Skin of body (tissue), 2 donors: ENCODE data around the gene STMN3. TPM values are rescaled to one million over a fixed set of nuclear protein-coding genes. Genes with fewer than 3 reads are reported as not detected.

Source experiments
- DNase-seq: peaks from one replicate; lab custom pipeline; 2025; lab: John Stamatoyannopoulos, UW
- total RNA-seq: library from RNA; depleted of rRNA; stranded (reverse); fragments of >200 nt; gene quantifications from one replicate; pipeline ENCODE4 v1.2.3, GENCODE V29; 2014

STMN3 gene
- 21.6 TPM for total RNA-seq

GRCh38 chr20:63653041-63653973, at the start of gene STMN3:
Gene STMN3 (minus strand): TSS chr20:63653424. CDS start chr20:63653345, 79 bp downstream.
- peak; percentile 82 for DNase-seq

- no peak for DNase-seq
Observed at GRCh38 chr20:63702036-63702665, 48.9 kb upstream of the STMN3 start.

DNA sequence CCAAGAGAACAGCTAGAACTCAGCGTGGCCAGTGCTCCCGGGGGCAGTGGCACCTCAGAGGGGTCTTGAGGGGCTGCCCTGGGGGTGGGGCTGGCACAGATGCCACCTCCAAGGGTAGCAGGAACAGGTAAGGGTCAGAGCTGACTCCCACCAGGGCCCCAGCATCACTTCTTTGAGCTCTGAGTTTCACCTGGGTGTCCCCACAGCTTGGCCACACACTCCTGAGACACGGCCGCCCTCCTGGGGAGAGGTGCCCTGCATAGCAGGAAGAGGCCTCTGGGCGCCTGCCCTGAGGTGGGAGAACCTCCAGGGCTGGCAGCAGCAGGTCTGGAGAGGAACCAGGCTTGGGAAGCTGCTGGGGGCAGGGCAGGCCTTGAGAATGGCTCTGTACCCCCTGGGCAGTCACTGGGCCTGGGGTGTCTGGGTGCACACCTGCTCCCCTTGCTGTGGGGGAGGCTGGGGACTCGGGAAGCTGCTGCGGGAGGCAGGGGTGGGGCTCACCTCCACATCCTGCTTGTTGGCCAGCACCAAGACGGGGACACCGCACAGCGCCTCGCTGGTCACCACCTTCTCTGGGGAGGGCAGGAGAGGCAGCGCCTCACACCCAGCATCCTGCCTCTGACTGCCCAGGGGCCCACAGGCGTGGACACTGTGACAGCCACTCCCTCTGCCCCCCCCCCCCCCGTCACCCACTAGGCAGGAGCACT, 48.3 kb upstream of the STMN3 start:
- no peak for DNase-seq

- no peak for DNase-seq
Observed at GRCh38 chr20:63701051-63701328, 47.8 kb upstream of the STMN3 start.

GRCh38 chr20:63700199-63701050, 47.2 kb upstream of the STMN3 start:
- DNase-seq: no peak

- DNase-seq: no peak
Observed at GRCh38 chr20:63699466-63700198, 46.4 kb upstream of the STMN3 start.

GRCh38 chr20:63698739-63699465, 45.7 kb upstream of the STMN3 start:
- DNase-seq: peak; percentile 30

DNA sequence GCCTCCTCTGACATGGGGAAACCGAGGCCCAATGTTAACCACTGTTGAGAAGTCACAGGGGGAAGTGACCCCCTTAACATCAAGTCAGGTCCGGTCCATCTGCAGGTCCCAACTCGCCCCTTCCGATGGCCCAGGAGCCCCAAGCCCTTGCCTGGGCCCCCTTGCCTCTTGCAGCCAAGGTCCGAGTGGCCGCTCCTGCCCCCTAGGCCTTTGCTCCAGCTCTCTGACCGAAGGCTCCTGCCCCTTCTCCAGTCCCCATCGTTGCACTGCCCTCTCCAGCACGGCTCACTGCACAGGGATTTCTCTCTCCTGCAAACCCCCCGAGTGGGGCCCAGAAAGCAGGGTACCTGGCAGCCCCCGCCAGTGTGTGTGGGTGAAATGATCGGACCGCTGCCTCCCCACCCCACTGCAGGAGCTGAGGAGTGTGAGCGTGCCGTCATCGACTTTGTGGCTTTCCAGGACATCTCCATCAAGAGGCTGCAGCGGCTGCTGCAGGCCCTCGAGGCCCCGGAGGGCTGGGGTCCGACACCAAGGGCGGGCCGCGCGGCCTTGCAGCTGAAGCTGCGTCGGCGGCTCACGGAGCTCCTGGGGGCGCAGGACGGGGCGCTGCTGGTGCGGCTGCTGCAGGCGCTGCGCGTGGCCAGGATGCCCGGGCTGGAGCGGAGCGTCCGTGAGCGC, 44.8 kb upstream of the STMN3 start:
- no peak for DNase-seq

DNA sequence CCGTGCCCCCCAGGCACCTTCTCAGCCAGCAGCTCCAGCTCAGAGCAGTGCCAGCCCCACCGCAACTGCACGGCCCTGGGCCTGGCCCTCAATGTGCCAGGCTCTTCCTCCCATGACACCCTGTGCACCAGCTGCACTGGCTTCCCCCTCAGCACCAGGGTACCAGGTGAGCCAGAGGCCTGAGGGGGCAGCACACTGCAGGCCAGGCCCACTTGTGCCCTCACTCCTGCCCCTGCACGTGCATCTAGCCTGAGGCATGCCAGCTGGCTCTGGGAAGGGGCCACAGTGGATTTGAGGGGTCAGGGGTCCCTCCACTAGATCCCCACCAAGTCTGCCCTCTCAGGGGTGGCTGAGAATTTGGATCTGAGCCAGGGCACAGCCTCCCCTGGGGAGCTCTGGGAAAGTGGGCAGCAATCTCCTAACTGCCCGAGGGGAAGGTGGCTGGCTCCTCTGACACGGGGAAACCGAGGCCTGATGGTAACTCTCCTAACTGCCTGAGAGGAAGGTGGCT, 44.2 kb upstream of the STMN3 start:
- DNase-seq: no peak

DNA sequence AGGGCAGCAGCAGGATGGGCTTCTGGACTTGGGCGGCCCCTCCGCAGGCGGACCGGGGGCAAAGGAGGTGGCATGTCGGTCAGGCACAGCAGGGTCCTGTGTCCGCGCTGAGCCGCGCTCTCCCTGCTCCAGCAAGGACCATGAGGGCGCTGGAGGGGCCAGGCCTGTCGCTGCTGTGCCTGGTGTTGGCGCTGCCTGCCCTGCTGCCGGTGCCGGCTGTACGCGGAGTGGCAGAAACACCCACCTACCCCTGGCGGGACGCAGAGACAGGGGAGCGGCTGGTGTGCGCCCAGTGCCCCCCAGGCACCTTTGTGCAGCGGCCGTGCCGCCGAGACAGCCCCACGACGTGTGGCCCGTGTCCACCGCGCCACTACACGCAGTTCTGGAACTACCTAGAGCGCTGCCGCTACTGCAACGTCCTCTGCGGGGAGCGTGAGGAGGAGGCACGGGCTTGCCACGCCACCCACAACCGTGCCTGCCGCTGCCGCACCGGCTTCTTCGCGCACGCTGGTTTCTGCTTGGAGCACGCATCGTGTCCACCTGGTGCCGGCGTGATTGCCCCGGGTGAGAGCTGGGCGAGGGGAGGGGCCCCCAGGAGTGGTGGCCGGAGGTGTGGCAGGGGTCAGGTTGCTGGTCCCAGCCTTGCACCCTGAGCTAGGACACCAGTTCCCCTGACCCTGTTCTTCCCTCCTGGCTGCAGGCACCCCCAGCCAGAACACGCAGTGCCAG, 43.6 kb upstream of the STMN3 start, which contains the start of gene TNFRSF6B:
TSS of gene TNFRSF6B (plus strand) at position 25 of the 729 bp plus-strand sequence. CDS start at position 141, 116 bp downstream.
- no peak for DNase-seq

GRCh38 chr20:63696306-63696627, 43.0 kb upstream of the STMN3 start:
- DNase-seq: no peak

DNA sequence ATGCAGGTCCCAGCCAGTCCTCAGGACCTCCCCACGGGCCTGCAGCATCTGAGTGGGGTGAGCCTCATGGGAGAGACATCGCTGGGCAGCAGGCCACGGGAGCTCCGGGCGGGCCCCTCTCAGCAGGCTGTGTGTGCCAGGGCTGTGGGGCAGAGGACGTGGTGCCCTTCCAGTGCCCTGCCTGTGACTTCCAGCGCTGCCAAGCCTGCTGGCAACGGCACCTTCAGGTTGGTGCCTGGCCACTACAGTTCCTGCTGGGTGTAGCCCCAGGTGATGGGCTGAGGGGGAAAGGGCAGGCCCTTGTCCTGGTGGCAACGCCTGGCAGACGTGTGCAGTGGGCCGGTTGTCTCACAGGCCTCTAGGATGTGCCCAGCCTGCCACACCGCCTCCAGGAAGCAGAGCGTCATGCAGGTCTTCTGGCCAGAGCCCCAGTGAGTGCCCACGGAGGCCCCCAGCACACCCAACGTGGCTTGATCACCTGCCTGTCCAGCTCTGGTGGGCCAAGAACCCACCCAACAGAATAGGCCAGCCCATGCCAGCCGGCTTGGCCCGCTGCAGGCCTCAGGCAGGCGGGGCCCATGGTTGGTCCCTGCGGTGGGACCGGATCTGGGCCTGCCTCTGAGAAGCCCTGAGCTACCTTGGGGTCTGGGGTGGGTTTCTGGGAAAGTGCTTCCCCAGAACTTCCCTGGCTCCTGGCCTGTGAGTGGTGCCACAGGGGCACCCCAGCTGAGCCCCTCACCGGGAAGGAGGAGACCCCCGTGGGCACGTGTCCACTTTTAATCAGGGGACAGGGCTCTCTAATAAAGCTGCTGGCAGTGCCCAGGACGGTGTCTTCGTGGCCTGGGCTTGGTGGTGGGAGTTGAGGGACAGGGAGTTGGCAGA, 42.4 kb upstream of the STMN3 start:
- no peak for DNase-seq

DNA sequence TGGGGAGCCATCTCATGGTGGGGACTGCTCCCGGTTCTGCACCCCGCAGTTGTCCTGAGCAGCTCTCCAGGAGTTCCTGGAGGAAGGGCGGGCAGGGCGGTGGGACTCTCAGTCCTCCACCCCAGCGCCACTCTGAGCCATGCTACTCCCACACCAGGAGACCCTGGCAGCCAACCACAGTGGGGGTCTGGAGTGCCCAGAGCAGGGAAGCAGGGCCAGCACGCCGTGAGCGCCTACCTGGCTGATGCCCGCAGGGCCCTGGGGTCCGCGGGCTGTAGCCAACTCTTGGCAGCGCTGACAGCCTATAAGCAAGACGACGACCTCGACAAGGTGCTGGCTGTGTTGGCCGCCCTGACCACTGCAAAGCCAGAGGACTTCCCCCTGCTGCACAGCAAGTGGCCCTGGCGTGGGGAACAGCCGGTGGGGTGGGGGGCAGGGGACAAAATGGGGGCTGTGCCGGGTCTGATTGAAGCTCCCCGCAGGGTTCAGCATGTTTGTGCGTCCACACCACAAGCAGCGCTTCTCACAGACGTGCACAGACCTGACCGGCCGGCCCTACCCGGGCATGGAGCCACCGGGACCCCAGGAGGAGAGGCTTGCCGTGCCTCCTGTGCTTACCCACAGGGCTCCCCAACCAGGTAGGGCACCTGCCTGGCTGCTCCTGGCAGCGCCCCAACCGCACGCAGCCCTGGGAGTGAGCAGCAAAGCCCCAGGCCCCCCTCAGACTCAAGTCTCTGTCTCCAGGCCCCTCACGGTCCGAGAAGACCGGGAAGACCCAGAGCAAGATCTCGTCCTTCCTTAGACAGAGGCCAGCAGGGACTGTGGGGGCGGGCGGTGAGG, 41.6 kb upstream of the STMN3 start:
- DNase-seq: no peak

GRCh38 chr20:63693733-63694583, 40.7 kb upstream of the STMN3 start:
- DNase-seq: no peak

DNA sequence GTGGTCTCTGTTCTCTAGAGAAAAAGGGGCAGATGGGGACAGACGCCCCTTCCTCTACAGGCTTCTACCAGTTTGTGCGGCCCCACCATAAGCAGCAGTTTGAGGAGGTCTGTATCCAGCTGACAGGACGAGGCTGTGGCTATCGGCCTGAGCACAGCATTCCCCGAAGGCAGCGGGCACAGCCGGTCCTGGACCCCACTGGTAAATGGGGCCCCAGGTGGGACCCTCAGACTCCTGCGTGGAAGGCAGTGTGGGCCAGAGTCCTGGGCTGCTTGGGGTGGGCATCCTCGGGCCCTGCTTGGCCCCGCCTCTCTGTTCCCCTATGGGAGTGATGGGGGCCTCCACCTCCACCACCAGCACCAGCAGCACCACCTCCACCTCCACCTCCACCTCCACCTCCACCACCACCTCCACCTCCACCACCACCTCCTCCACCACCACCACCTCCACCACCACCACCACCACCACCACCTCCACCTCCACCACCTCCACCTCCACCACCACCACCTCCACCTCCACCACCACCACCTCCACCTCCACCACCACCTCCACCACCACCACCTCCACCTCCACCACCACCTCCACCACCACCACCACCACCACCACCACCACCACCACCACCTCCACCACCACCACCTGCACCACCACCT, 40.0 kb upstream of the STMN3 start:
- no peak for DNase-seq
